ENCODE results near the gene CCNI2. TPM values are rescaled to one million over a fixed set of nuclear protein-coding genes. Genes with fewer than 3 reads are reported as not detected.
A peak's percentile ranks its signal among the peaks of the same experiment; 100 is the strongest.

The CCNI2 gene
- total RNA-seq, 1 donor from 2014 or later, result 2.5 TPM

- H3K4me3 Mint-ChIP-seq, result no peak overlapping the region
- H3K4me1 Mint-ChIP-seq, result no peaks in the 10 kb centered on the region
- no peaks in the 10 kb centered on the region for H3K9me3 Mint-ChIP-seq
Observed at GRCh38 chr5:132725745-132726144, 21.5 kb upstream of the CCNI2 start.

GRCh38 chr5:132729896-132730295 is 17.3 kb upstream of the CCNI2 start:
- H3K4me3 Mint-ChIP-seq, result no peak overlapping the region

More at GRCh38 chr5:132725745-132726144, 21.5 kb upstream of the CCNI2 start:
- no peak for TF ChIP-seq CTCF (IDR thresholded peaks at IDR 0.05; ENCODE audit: unreplicated experiment)
- no peak for DNase-seq (ENCODE audit: low spot score in 2 of 2, unreplicated experiment in 2 of 2)
- Mint-ChIP-seq H3K27ac (no peak overlapping the region), H3K36me3 (peaks cover 14% of the 10 kb centered on the region), H3K27me3 (ENCODE audit: low read depth) (no peaks in the 10 kb centered on the region)

GRCh38 chr5:132733499-132734148 is 13.6 kb upstream of the CCNI2 start:
- TF ChIP-seq CTCF (IDR thresholded peaks at IDR 0.05; ENCODE audit: unreplicated experiment), result no peak
- DNase-seq (ENCODE audit: low spot score in 2 of 2, unreplicated experiment in 2 of 2), result no peak
- Mint-ChIP-seq H3K27me3 (ENCODE audit: low read depth) (no peaks in the 10 kb centered on the region), H3K36me3 (peaks cover 10% of the 10 kb centered on the region), H3K4me1 (peaks cover 28% of the 10 kb centered on the region), H3K4me3 (no peak overlapping the region), H3K27ac (no peak overlapping the region), H3K9me3 (no peaks in the 10 kb centered on the region)

More at GRCh38 chr5:132729896-132730295, 17.3 kb upstream of the CCNI2 start:
- no peak for TF ChIP-seq CTCF (IDR thresholded peaks at IDR 0.05; ENCODE audit: unreplicated experiment)
- Mint-ChIP-seq H3K27me3 (ENCODE audit: low read depth) (no peaks in the 10 kb centered on the region), H3K9me3 (no peaks in the 10 kb centered on the region), H3K4me1 (peaks cover under 1% of the 10 kb centered on the region), H3K36me3 (peaks cover 11% of the 10 kb centered on the region), H3K27ac (no peak overlapping the region)
- DNase-seq (ENCODE audit: low spot score in 2 of 2, unreplicated experiment in 2 of 2), result no peak

GRCh38 chr5:132734687-132735086 is 12.5 kb upstream of the CCNI2 start:
- Mint-ChIP-seq H3K36me3 (peaks cover 10% of the 10 kb centered on the region), H3K4me1 (peaks cover 28% of the 10 kb centered on the region), H3K27ac (peak overlapping the region; percentile 87), H3K9me3 (no peaks in the 10 kb centered on the region), H3K4me3 (peak overlapping the region; percentile 38), H3K27me3 (ENCODE audit: low read depth) (no peaks in the 10 kb centered on the region)
- DNase-seq (ENCODE audit: low spot score in 2 of 2, unreplicated experiment in 2 of 2), result no peak
- no peak for TF ChIP-seq CTCF (IDR thresholded peaks at IDR 0.05; ENCODE audit: unreplicated experiment)

GRCh38 chr5:132736853-132737833 is 10.1 kb upstream of the CCNI2 start, which contains the start of gene KIF3A:
TSS of gene KIF3A (minus strand) at chr5:132737546. CDS start at chr5:132737419, 127 bp downstream.
- no peak for TF ChIP-seq CTCF (IDR thresholded peaks at IDR 0.05; ENCODE audit: unreplicated experiment)
- H3K27ac Mint-ChIP-seq, result peak within 1 kb of the TSS; percentile 84
- H3K36me3 Mint-ChIP-seq, result peaks cover 5% of the 10 kb centered on the region
- H3K4me1 Mint-ChIP-seq, result peaks cover 28% of the 10 kb centered on the region
- peak; percentile 96 to 97 for DNase-seq (ENCODE audit: low spot score in 2 of 2, unreplicated experiment in 2 of 2)
- H3K4me3 Mint-ChIP-seq, result peak within 1 kb of the TSS; percentile 89
- peaks cover 1% of the 10 kb centered on the region for H3K27me3 Mint-ChIP-seq (ENCODE audit: low read depth)
- H3K9me3 Mint-ChIP-seq, result no peaks in the 10 kb centered on the region

All from mesothelial cell of epicardium (in vitro differentiated cells).